Gastroesophageal sphincter (tissue), 4 donors: ENCODE results near the gene TXNL4A. TPM values are rescaled to one million over a fixed set of nuclear protein-coding genes. Genes with fewer than 3 reads are reported as not detected.

Experiments
- ATAC-seq: fragments of 150-250 bp; one replicate; pipeline ENCODE4 v1.9.1; 2016; ENCODE audit warnings: mild to moderate bottlenecking, moderate library complexity
- H3K27ac ChIP-seq, 4 donors: fragments of 200-600 bp; sonication (generic) in 3 of 4; 1 replicate in 3 of 4; 2 replicates in 1 of 4; pipeline ENCODE4 v1.5.1; 2016 to 2019
- H3K27me3 ChIP-seq: fragments of 200-600 bp; sonication (generic); one replicate; pipeline ENCODE4 v1.5.1; 2019
- H3K36me3 ChIP-seq, 2 donors: fragments of 200-600 bp; sonication (generic); one replicate each; pipeline ENCODE4 v1.5.1; 2019; ENCODE audit warnings: control low read depth in 1 of 2
- H3K4me1 ChIP-seq, 3 donors: fragments of 200-600 bp; sonication (generic); 1 replicate in 2 of 3; 2 replicates in 1 of 3; pipeline ENCODE4 v1.5.1; 2016 to 2019; ENCODE audit warnings: control low read depth in 2 of 3
- H3K4me3 ChIP-seq, 2 donors: fragments of 200-600 bp; sonication (generic); one replicate each; pipeline ENCODE4 v1.5.1; 2019; ENCODE audit warnings: mild to moderate bottlenecking in 1 of 2, moderate library complexity in 1 of 2
- H3K9me3 ChIP-seq, 3 donors: fragments of 200-600 bp; sonication (generic); one replicate each; pipeline ENCODE4 v1.5.1; 2017 to 2019; ENCODE audit warnings: control low read depth in 2 of 3
- EP300 ChIP-seq: sonication (generic); formaldehyde crosslinking; IDR thresholded peaks from one replicate; pipeline ENCODE4 v1.6.1; 2017; ENCODE audit warnings: antibody characterized with exemption, mild to moderate bottlenecking
- POLR2A ChIP-seq, 2 donors: fragments of 450-650 bp; IDR thresholded peaks; one replicate each; pipeline ENCODE4 v1.6.1; 2017; ENCODE audit warnings: antibody characterized with exemption in 2 of 2, mild to moderate bottlenecking in 2 of 2, moderate library complexity in 1 of 2
- POLR2AphosphoS5 ChIP-seq: sonication (generic); formaldehyde crosslinking; IDR thresholded peaks from one replicate; pipeline ENCODE4 v1.6.1; 2017; ENCODE audit warnings: antibody characterized with exemption
- WGBS, 2 donors: methylation state at CpG; one replicate each; pipeline ENCODE4 v1.1.5; 2018; ENCODE audit warnings: low coverage in 1 of 2; 5-methylcytosine and 5-hydroxymethylcytosine counted together
- total RNA-seq, 4 donors: library from RNA; depleted of rRNA; stranded (reverse); fragments of >200 nt; gene quantifications; one replicate each; pipeline ENCODE4 v1.1.0, GENCODE V29; 2016
- TF ChIP-seq, protein P1 (sequence below), 4 experiments: fragments of 200-600 bp in 2 of 4; fragments of 450-650 bp in 2 of 4; sonication (generic) in 1 of 4; IDR thresholded peaks; one replicate each; pipeline ENCODE4 v1.5.1; 2017 to 2019; ENCODE audit warnings: antibody characterized with exemption in 4 of 4, mild to moderate bottlenecking in 2 of 4, moderate library complexity in 2 of 4

The TXNL4A gene
- total RNA-seq, 4 donors from 2014 or later: 20.4 to 55.3 (median 39.6) TPM

DNA sequence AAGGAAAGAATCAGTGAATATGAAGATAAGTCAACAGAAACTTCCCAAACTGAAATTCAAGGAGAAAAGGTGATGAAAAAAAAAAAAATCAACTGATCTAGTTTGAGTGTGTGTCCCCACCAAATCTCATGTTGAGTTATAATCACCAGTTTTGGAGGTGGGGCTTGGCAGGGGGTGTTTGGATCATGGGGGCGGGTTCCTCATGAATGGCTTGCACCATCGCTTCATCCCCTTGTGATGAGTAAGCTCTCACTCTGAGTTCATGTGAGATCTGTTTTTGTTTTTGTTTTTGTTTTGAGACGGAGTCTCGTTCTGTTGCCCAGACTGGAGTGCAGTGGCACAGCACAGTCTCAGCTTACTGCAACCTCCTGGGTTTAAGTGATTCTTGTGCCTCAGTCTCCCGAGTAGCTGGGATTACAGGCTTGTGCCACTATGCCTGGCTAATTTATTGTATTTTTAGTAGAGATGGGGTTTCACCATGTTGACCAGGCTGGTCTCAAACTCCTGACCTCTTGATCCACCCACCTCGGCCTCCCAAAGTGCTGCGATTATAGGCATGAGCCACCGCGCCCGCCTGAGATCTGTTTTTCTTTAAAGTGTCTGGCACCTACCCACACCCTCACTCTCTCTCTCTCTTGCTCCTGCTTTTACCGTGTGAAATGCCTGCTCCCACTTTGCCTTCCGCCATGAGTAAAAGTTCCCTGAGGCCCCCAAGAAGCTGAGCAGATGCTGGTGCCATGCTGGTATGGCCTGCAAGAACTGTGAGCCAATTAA, 32.9 kb downstream of the TXNL4A start:
- H3K4me3 ChIP-seq: no peak overlapping the region
- H3K36me3 ChIP-seq: no peaks in the 10 kb centered on the region
- WGBS, 2 donors: 80 to 82% methylated on average over 4 to 10 of the region's 12 CpGs
- H3K27ac ChIP-seq: no peak overlapping the region
- TF ChIP-seq, protein P1, sequence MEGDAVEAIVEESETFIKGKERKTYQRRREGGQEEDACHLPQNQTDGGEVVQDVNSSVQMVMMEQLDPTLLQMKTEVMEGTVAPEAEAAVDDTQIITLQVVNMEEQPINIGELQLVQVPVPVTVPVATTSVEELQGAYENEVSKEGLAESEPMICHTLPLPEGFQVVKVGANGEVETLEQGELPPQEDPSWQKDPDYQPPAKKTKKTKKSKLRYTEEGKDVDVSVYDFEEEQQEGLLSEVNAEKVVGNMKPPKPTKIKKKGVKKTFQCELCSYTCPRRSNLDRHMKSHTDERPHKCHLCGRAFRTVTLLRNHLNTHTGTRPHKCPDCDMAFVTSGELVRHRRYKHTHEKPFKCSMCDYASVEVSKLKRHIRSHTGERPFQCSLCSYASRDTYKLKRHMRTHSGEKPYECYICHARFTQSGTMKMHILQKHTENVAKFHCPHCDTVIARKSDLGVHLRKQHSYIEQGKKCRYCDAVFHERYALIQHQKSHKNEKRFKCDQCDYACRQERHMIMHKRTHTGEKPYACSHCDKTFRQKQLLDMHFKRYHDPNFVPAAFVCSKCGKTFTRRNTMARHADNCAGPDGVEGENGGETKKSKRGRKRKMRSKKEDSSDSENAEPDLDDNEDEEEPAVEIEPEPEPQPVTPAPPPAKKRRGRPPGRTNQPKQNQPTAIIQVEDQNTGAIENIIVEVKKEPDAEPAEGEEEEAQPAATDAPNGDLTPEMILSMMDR (IDR thresholded peaks at IDR 0.05): no peak
- no peak for TF ChIP-seq POLR2AphosphoS5
- no peak for TF ChIP-seq POLR2A (IDR thresholded peaks at IDR 0.05)
- TF ChIP-seq EP300: no peak
- peaks cover 2% of the 10 kb centered on the region for H3K27me3 ChIP-seq
- peaks cover 0 to 12% (median 3%) of the 10 kb centered on the region in 3 donors for H3K4me1 ChIP-seq
- H3K9me3 ChIP-seq: no peaks in the 10 kb centered on the region
- ATAC-seq: no peak

DNA sequence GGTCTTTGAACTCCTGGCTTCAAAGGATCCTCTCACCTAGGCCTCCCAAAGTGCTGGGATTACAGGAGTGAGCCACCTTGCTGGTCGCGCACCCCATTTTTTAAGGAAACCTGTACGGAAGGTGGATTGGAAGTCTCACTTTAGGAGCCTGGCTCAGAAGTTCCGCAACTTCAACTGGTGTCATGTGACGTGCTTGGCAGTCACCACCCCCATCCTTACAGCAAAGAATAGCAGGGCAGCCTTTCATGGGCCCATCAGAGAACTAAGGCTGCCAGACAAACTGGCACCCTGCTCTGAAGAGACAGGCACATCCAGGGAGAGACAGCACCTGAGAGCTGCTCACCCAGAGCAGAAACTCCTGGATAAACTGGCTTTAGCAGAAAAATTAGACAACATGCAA, 33.6 kb downstream of the TXNL4A start:
- TF ChIP-seq POLR2A (IDR thresholded peaks at IDR 0.05): no peak
- TF ChIP-seq, protein P1 (IDR thresholded peaks at IDR 0.05): no peak
- no peak for TF ChIP-seq POLR2AphosphoS5
- no peak for TF ChIP-seq EP300
- no peak for ATAC-seq
- 77% methylated on average over 5 of the region's 5 CpGs; no CpG with 5 or more reads in 1 of the 2 donors for WGBS, 2 donors
- H3K4me1 ChIP-seq: peaks cover 0 to 19% (median 9%) of the 10 kb centered on the region in 3 donors
- H3K4me3 ChIP-seq: no peak overlapping the region
- H3K27me3 ChIP-seq: no peaks in the 10 kb centered on the region
- no peaks in the 10 kb centered on the region for H3K9me3 ChIP-seq
- no peak overlapping the region for H3K27ac ChIP-seq
- H3K36me3 ChIP-seq: no peaks in the 10 kb centered on the region

DNA sequence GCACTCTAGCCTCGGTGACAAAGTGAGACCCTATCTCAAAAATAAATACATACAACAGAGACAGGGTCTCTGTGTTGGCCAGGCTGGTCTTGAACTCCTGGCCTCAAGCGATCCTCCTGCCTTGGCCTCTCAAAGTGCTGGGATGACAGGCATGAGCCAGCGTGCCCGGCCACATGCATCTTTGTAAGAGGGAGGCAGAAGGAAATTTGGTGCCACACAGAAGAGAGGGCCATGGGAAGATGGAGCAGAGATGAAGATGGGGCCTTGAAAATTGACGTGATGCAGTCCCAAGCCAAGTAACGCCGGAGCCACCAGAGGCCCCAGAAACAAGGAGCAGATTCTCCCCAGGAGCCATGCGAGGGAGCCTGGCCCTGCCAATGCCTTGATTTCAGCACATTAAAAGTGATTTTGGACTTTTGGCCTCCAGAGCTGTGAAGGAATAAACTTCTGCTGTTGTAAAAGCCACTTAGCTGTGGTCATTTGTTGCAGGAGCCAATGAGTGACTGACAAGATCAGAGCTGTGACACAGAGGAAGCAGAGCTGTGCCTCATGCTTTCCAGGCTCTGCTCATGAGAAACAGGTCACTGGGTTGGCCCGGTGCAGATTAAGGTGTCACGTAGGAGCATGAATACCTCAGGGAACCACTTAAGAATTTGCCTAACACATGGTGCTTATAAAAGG, 34.3 kb downstream of the TXNL4A start:
- no peak overlapping the region for H3K27ac ChIP-seq
- ATAC-seq: no peak

DNA sequence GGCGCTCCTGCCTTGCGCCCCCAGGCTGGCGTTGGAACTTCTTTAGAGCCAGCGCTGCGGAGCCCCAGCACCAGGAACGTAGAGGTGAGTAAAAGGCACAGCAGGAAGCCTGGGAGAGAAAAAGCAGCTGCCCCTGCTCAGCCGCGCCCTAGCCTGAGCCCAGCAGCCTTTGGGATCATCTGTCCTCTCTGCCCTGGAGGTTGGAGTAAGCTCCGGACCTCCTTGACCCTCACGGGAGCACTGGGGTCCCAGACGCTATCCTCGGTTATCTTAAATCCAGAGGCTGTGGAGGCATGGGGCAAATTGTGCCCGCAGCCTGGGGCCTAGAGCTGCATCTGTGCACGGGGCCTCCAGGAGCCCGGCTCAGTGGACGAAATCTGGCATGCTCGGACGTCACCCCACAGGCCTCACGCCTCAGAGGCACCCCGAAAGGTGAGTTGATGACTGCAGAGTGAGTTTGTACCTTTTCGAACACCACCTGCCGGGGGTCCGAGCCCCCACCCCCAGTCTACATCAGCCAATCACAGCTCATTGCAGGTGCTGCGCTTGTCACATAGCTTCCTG, 35.3 kb downstream of the TXNL4A start:
- TF ChIP-seq, protein P1 (IDR thresholded peaks at IDR 0.05): no peak
- TF ChIP-seq EP300 (no peak), POLR2AphosphoS5 (no peak), POLR2A (IDR thresholded peaks at IDR 0.05) (no peak)
- Histone ChIP-seq H3K27me3 (no peaks in the 10 kb centered on the region), H3K4me3 (no peak overlapping the region), H3K9me3 (no peaks in the 10 kb centered on the region), H3K4me1 (peaks cover 0 to 37% (median 21%) of the 10 kb centered on the region in 3 donors), H3K27ac (no peak overlapping the region), H3K36me3 (peaks cover 0 to 13% of the 10 kb centered on the region in 2 donors)
- 87 to 100% methylated on average over 1 to 6 of the region's 24 CpGs for WGBS, 2 donors
- ATAC-seq: no peak

More for the DNA sequence above, 34.3 kb downstream of the TXNL4A start:
- Histone ChIP-seq H3K4me1 (peaks cover 0 to 26% (median 16%) of the 10 kb centered on the region in 3 donors), H3K27me3 (no peaks in the 10 kb centered on the region), H3K4me3 (no peak overlapping the region), H3K36me3 (peaks cover 0 to 4% of the 10 kb centered on the region in 2 donors), H3K9me3 (no peaks in the 10 kb centered on the region)
- TF ChIP-seq EP300 (no peak), POLR2A (IDR thresholded peaks at IDR 0.05) (no peak), POLR2AphosphoS5 (no peak)
- TF ChIP-seq, protein P1 (IDR thresholded peaks at IDR 0.05): no peak
- 72 to 92% methylated on average over 6 of the region's 10 CpGs for WGBS, 2 donors
